ENCODE measurements around the gene NAPEPLD. TPM values are rescaled to one million over a fixed set of nuclear protein-coding genes. Genes with fewer than 3 reads are reported as not detected.
"Not testable (repeated sequence)": the region's sequence is repeated elsewhere in the genome, so short reads cannot be mapped to it uniquely, and the experiment has no call there.

NAPEPLD gene
- polyA plus RNA-seq, 1 donor: 14.5 TPM

GRCh38 chr7:103059471-103059870 is 89.4 kb downstream of the NAPEPLD start:
- DNase-seq: no peak

GRCh38 chr7:103058122-103058521 is 90.8 kb downstream of the NAPEPLD start:
- DNase-seq: no peak

GRCh38 chr7:103056006-103056405 is 92.9 kb downstream of the NAPEPLD start:
- DNase-seq: not testable (repeated sequence)

- no peak for DNase-seq
Measured at GRCh38 chr7:103051519-103051918, 97.4 kb downstream of the NAPEPLD start.

Other genes with a start within 250 kb of the NAPEPLD start
- gene LRRC17, start 236.1 kb downstream of the NAPEPLD start, polyA plus RNA-seq (ENCODE audit: insufficient read length): 26.4 TPM
- gene FBXL13, start 74.3 kb downstream of the NAPEPLD start, polyA plus RNA-seq (ENCODE audit: insufficient read length): 0.76 TPM
- gene ARMC10, start 74.0 kb downstream of the NAPEPLD start, polyA plus RNA-seq (ENCODE audit: insufficient read length): 20.0 TPM
- 54.3 TPM for gene PMPCB, start 148.3 kb upstream of the NAPEPLD start, polyA plus RNA-seq (ENCODE audit: insufficient read length)
- gene DNAJC2, start 195.7 kb upstream of the NAPEPLD start, polyA plus RNA-seq (ENCODE audit: insufficient read length): 32.4 TPM
- gene PSMC2, start 198.5 kb upstream of the NAPEPLD start, polyA plus RNA-seq (ENCODE audit: insufficient read length): 90.3 TPM

Data from hindlimb muscle (tissue), 1 donor.